Vagina (tissue), 2 donors: ENCODE results near the gene RNU6-1. TPM values are rescaled to one million over a fixed set of nuclear protein-coding genes. Genes with fewer than 3 reads are reported as not detected.

Experiments
- DNase-seq, 2 donors: peaks; one replicate each; pipeline ENCODE4 v3.0.0-alpha.2; 2017; ENCODE audit errors: extremely low spot score in 2 of 2
- H3K27ac ChIP-seq: fragments of 200-600 bp; sonication (generic); one replicate; pipeline ENCODE4 v1.5.1; 2019
- H3K27me3 ChIP-seq: fragments of 200-600 bp; sonication (generic); one replicate; pipeline ENCODE4 v1.5.1; 2019
- H3K36me3 ChIP-seq, 2 donors: fragments of 200-600 bp; sonication (generic); one replicate each; pipeline ENCODE4 v1.5.1; 2017 to 2019
- H3K4me1 ChIP-seq: fragments of 200-600 bp; sonication (generic); one replicate; pipeline ENCODE4 v1.5.1; 2019
- H3K4me3 ChIP-seq, 2 donors: fragments of 200-600 bp; sonication (generic); 1 replicate in 1 of 2; 2 replicates in 1 of 2; pipeline ENCODE4 v1.5.1; 2016 to 2019
- H3K9me3 ChIP-seq: fragments of 200-600 bp; sonication (generic); one replicate; pipeline ENCODE4 v1.5.1; 2019
- CTCF ChIP-seq, 3 experiments: fragments of 450-650 bp in 2 of 3; fragments of 200-600 bp in 1 of 3; sonication (generic) in 1 of 3; IDR thresholded peaks; one replicate each; pipeline ENCODE4 v1.5.1; 2017 to 2019; ENCODE audit warnings: antibody characterized with exemption in 3 of 3, mild to moderate bottlenecking in 2 of 3, moderate library complexity in 2 of 3
- POLR2A ChIP-seq, 2 donors: fragments of 450-650 bp; IDR thresholded peaks; one replicate each; pipeline ENCODE4 v1.6.1; 2017; ENCODE audit warnings: antibody characterized with exemption in 2 of 2, mild to moderate bottlenecking in 2 of 2, moderate library complexity in 2 of 2
- POLR2AphosphoS5 ChIP-seq, 2 donors: sonication (generic); formaldehyde crosslinking; IDR thresholded peaks; one replicate each; pipeline ENCODE4 v1.9.0; 2017; ENCODE audit warnings: antibody characterized with exemption in 2 of 2, mild to moderate bottlenecking in 2 of 2, low read depth in 1 of 2; ENCODE audit not compliant: insufficient read depth in 1 of 2
- intact Hi-C: fragments of 100-400 bp; cut with DNase I; formaldehyde crosslinking; loops from one replicate; pipeline ENCODE4 v1.15.1; 2023
- total RNA-seq: library from RNA; depleted of rRNA; stranded (reverse); fragments of >200 nt; gene quantifications from one replicate; pipeline ENCODE4 v1.2.3, GENCODE V29; 2016

The RNU6-1 gene
- total RNA-seq, 1 donor from 2014 or later: not detected

GRCh38 chr15:67809441-67809840 lies 30.4 kb downstream of the RNU6-1 start:
- Histone ChIP-seq H3K27ac (no peak overlapping the region), H3K4me1 (no peaks in the 10 kb centered on the region), H3K4me3 (no peak overlapping the region), H3K9me3 (no peaks in the 10 kb centered on the region), H3K36me3 (peaks cover 0 to 6% of the 10 kb centered on the region in 2 donors), H3K27me3 (no peaks in the 10 kb centered on the region)
- intact Hi-C loops: no loop called here
- DNase-seq: no peak
- TF ChIP-seq CTCF (IDR thresholded peaks at IDR 0.05): no peak
- TF ChIP-seq POLR2AphosphoS5 (IDR thresholded peaks at IDR 0.05; ENCODE audit: insufficient read depth in 1 of 2, low read depth in 1 of 2): no peak
- no peak for TF ChIP-seq POLR2A (IDR thresholded peaks at IDR 0.05)

- no peak for DNase-seq
- intact Hi-C loops: no loop called here
- no peaks in the 10 kb centered on the region for H3K27me3 ChIP-seq
Measured at GRCh38 chr15:67808821-67809220, 31.0 kb downstream of the RNU6-1 start.

GRCh38 chr15:67807836-67808235 lies 32.0 kb downstream of the RNU6-1 start:
- Histone ChIP-seq H3K4me3 (no peak overlapping the region), H3K27me3 (no peaks in the 10 kb centered on the region), H3K9me3 (no peaks in the 10 kb centered on the region), H3K27ac (no peak overlapping the region), H3K4me1 (no peaks in the 10 kb centered on the region), H3K36me3 (peaks cover 0 to 6% of the 10 kb centered on the region in 2 donors)
- TF ChIP-seq POLR2A (IDR thresholded peaks at IDR 0.05) (no peak), POLR2AphosphoS5 (IDR thresholded peaks at IDR 0.05; ENCODE audit: insufficient read depth in 1 of 2, low read depth in 1 of 2) (no peak), CTCF (IDR thresholded peaks at IDR 0.05) (no peak)
- no peak for DNase-seq
- intact Hi-C loops: no loop called here

More at GRCh38 chr15:67808821-67809220, 31.0 kb downstream of the RNU6-1 start:
- Histone ChIP-seq H3K27ac (no peak overlapping the region), H3K4me3 (no peak overlapping the region), H3K36me3 (peaks cover 0 to 6% of the 10 kb centered on the region in 2 donors), H3K4me1 (no peaks in the 10 kb centered on the region), H3K9me3 (no peaks in the 10 kb centered on the region)
- TF ChIP-seq POLR2A (IDR thresholded peaks at IDR 0.05) (no peak), POLR2AphosphoS5 (IDR thresholded peaks at IDR 0.05; ENCODE audit: insufficient read depth in 1 of 2, low read depth in 1 of 2) (no peak)

GRCh38 chr15:67807141-67807540 lies 32.7 kb downstream of the RNU6-1 start:
- Histone ChIP-seq H3K27me3 (no peaks in the 10 kb centered on the region), H3K9me3 (no peaks in the 10 kb centered on the region), H3K36me3 (peaks cover 0 to 6% of the 10 kb centered on the region in 2 donors), H3K4me1 (no peaks in the 10 kb centered on the region), H3K27ac (no peak overlapping the region), H3K4me3 (no peak overlapping the region)
- TF ChIP-seq POLR2AphosphoS5 (IDR thresholded peaks at IDR 0.05; ENCODE audit: insufficient read depth in 1 of 2, low read depth in 1 of 2) (no peak), POLR2A (IDR thresholded peaks at IDR 0.05) (no peak), CTCF (IDR thresholded peaks at IDR 0.05) (no peak)
- DNase-seq: no peak
- intact Hi-C loops: no loop called here

GRCh38 chr15:67806536-67806935 lies 33.3 kb downstream of the RNU6-1 start:
- H3K4me3 ChIP-seq: no peak overlapping the region
- H3K27me3 ChIP-seq: no peaks in the 10 kb centered on the region
- H3K9me3 ChIP-seq: no peaks in the 10 kb centered on the region
- DNase-seq: no peak
- intact Hi-C loops: no loop called here
- TF ChIP-seq POLR2A (IDR thresholded peaks at IDR 0.05) (no peak), POLR2AphosphoS5 (IDR thresholded peaks at IDR 0.05; ENCODE audit: insufficient read depth in 1 of 2, low read depth in 1 of 2) (no peak), CTCF (IDR thresholded peaks at IDR 0.05) (no peak)
- peaks cover 0 to 6% of the 10 kb centered on the region in 2 donors for H3K36me3 ChIP-seq
- H3K4me1 ChIP-seq: no peaks in the 10 kb centered on the region
- H3K27ac ChIP-seq: no peak overlapping the region
